HepG2 (cell line): ENCODE results near the gene AP4S1. TPM values are rescaled to one million over a fixed set of nuclear protein-coding genes. Genes with fewer than 3 reads are reported as not detected.

Experiments used
- ATAC-seq: fragments of 200-7000 bp; cut with Tn5 transposase; 3 replicates; pipeline ENCODE4 v1.9.1; 2020; ENCODE audit warnings: mild to moderate bottlenecking, moderate library complexity
- BruUV-seq: library from RNA; stranded (reverse); fragments of 400-500 nt; replicated peaks from 2 replicates; lab custom pipeline; 2021; lab: Mats Ljungman, UMichigan
- CTCF ChIA-PET: fragments of 300-600 bp; formaldehyde crosslinking; extraction: SDS; loops from one replicate; lab custom pipeline; 2021; ENCODE audit warnings: low total read pairs, inconsistent platforms, low intra/inter-chr PET ratio; lab: Yijun Ruan, JAX
- POLR2A ChIA-PET: fragments of 350-600 bp; sonication (Branson Sonifier 250); formaldehyde crosslinking; loops from one replicate; lab custom pipeline; 2020; ENCODE audit warnings: antibody characterized with exemption, inconsistent platforms; lab: Yijun Ruan, JAX
- DNase-seq: peaks from one replicate; pipeline ENCODE4 v3.0.0-alpha.2; 2015; ENCODE audit warnings: low spot score
- FAIRE-seq: peaks from 3 replicates; lab custom pipeline; 2011; peaks lifted over from hg19 to GRCh38; lab: Jason Lieb, UNC
- H2AFZ ChIP-seq: one replicate; pipeline ENCODE4 v1.6.1; 2011; ENCODE audit warnings: low read length, inconsistent platforms
- H3K27ac ChIP-seq: fragments of 300-600 bp; 3 replicates; pipeline ENCODE4 v1.8.0; 2011; ENCODE audit warnings: mixed run types, mild to moderate bottlenecking, mixed read lengths, low read length, inconsistent platforms; ENCODE audit not compliant: insufficient read depth; ENCODE audit errors: extremely low read length
- H3K27me3 ChIP-seq, 2 experiments: fragments of 200-600 bp in 1 of 2; 2 replicates in 1 of 2; 3 replicates in 1 of 2; pipeline versions ENCODE4 v1.6.0 to v1.8.0; 2011; ENCODE audit warnings: low read length in 2 of 2, mild to moderate bottlenecking in 2 of 2, moderate library complexity in 2 of 2, inconsistent platforms in 1 of 2; ENCODE audit not compliant: insufficient read depth in 2 of 2, control insufficient read depth in 1 of 2
- H3K36me3 ChIP-seq, 2 experiments: fragments of 200-600 bp in 1 of 2; replicated peaks in 1 of 2; 2 replicates in 1 of 2; 3 replicates in 1 of 2; pipeline versions ENCODE4 v1.5.1 to v1.8.0; 2011; ENCODE audit warnings: low read length in 2 of 2, inconsistent platforms in 1 of 2; ENCODE audit not compliant: insufficient read depth in 2 of 2, control insufficient read depth in 1 of 2
- H3K4me1 ChIP-seq: 2 replicates; pipeline ENCODE4 v1.5.1; 2012; ENCODE audit warnings: low read length, inconsistent platforms; ENCODE audit not compliant: insufficient read depth
- H3K4me2 ChIP-seq: 2 replicates; pipeline ENCODE4 v1.6.0; 2011; ENCODE audit warnings: low read depth, low read length, inconsistent platforms
- H3K4me3 ChIP-seq, 3 experiments: fragments of 200-600 bp in 1 of 3; sonication (generic), shearing (Covaris generic) in 1 of 3; replicated peaks in 1 of 3; 2 replicates each; pipeline ENCODE4 v1.5.1; 2011 to 2016; ENCODE audit warnings: low read length in 3 of 3, inconsistent platforms in 2 of 3, low read depth in 2 of 3, mild to moderate bottlenecking in 2 of 3, control low read depth in 1 of 3, mixed read lengths in 1 of 3; ENCODE audit not compliant: insufficient read depth in 1 of 3
- H3K79me2 ChIP-seq: one replicate; pipeline ENCODE4 v1.6.1; 2011; ENCODE audit warnings: low read length, inconsistent platforms; ENCODE audit not compliant: insufficient read depth
- H3K9ac ChIP-seq: 2 replicates; pipeline ENCODE4 v1.6.0; 2011; ENCODE audit warnings: mild to moderate bottlenecking, low read depth, low read length, inconsistent platforms; ENCODE audit not compliant: insufficient read depth
- H3K9me3 ChIP-seq: 2 replicates; pipeline ENCODE4 v1.5.1; 2012; ENCODE audit warnings: mild to moderate bottlenecking, low read length
- H4K20me1 ChIP-seq: 2 replicates; pipeline ENCODE4 v1.6.0; 2011; ENCODE audit warnings: inconsistent platforms, mild to moderate bottlenecking, low read length, moderate library complexity; ENCODE audit not compliant: insufficient read depth
- AGO2 ChIP-seq: fragments of 200-400 bp; formaldehyde crosslinking; optimal IDR thresholded peaks from 2 replicates; pipeline ENCODE3; 2017; ENCODE audit warnings: mild to moderate bottlenecking, low read depth, low read length, moderate library complexity
- ARID2 ChIP-seq: sonication (generic); formaldehyde crosslinking; IDR thresholded peaks from 2 replicates; pipeline ENCODE4 v1.8.1; 2022; ENCODE audit warnings: mild to moderate bottlenecking, missing genetic modification reagents, borderline replicate concordance
- ARNT ChIP-seq: fragments of 450-650 bp; IDR thresholded peaks from 2 replicates; pipeline ENCODE4 v1.6.1; 2017
- FOSL2 ChIP-seq: sonication (generic); formaldehyde crosslinking; IDR thresholded peaks from 2 replicates; pipeline ENCODE4 v1.4.0; 2020; ENCODE audit warnings: missing genetic modification reagents
- HHEX ChIP-seq: IDR thresholded peaks from 2 replicates; pipeline ENCODE4 v1.6.1; 2016; ENCODE audit warnings: control low read depth
- MATR3 ChIP-seq: sonication (generic); formaldehyde crosslinking; IDR thresholded peaks from 2 replicates; pipeline ENCODE4 v1.4.0; 2020; ENCODE audit warnings: missing genetic modification reagents
- MED8 ChIP-seq: sonication (generic); formaldehyde crosslinking; IDR thresholded peaks from 2 replicates; pipeline ENCODE4 v1.8.1; 2023; ENCODE audit warnings: mild to moderate bottlenecking, missing genetic modification reagents; ENCODE audit not compliant: insufficient replicate concordance
- POLR2AphosphoS5 ChIP-seq: IDR thresholded peaks from 2 replicates; pipeline ENCODE4 v1.6.1; 2012; ENCODE audit warnings: low read depth, low read length
- SIN3A ChIP-seq: IDR thresholded peaks from 2 replicates; pipeline ENCODE4 v1.6.1; 2011; ENCODE audit warnings: low read depth, mild to moderate bottlenecking, control low read depth, low read length, borderline replicate concordance
- SSRP1 ChIP-seq: IDR thresholded peaks from 2 replicates; pipeline ENCODE4 v1.6.1; 2016; ENCODE audit warnings: control low read depth
- TMF1 ChIP-seq: sonication (generic); formaldehyde crosslinking; IDR thresholded peaks from 2 replicates; pipeline ENCODE4 v1.8.1; 2022; ENCODE audit warnings: low read depth, missing genetic modification reagents
- ZNF17 ChIP-seq: sonication (generic); formaldehyde crosslinking; IDR thresholded peaks from 2 replicates; pipeline ENCODE4 v1.5.0; 2020; ENCODE audit warnings: mild to moderate bottlenecking, missing genetic modification reagents
- ZNF331 ChIP-seq: sonication (generic); formaldehyde crosslinking; IDR thresholded peaks from 2 replicates; pipeline ENCODE4 v1.4.0; 2020; ENCODE audit warnings: missing genetic modification reagents
- ZNF589 ChIP-seq: sonication (generic); formaldehyde crosslinking; conservative IDR thresholded peaks from 2 replicates; pipeline ENCODE4 v1.8.0; 2022; ENCODE audit warnings: mild to moderate bottlenecking, moderate library complexity, missing genetic modification reagents
- ZNF737 ChIP-seq: sonication (generic); formaldehyde crosslinking; IDR thresholded peaks from 2 replicates; pipeline ENCODE4 v1.5.0; 2020; ENCODE audit warnings: missing genetic modification reagents, mild to moderate bottlenecking, borderline replicate concordance
- WGBS: methylation state at CpG from one replicate; pipeline ENCODE4 v1.1.6; 2017; ENCODE audit warnings: low lambda C conversion rate; 5-methylcytosine and 5-hydroxymethylcytosine counted together
- in situ Hi-C: cut with HindIII; loops from 2 replicates; pipeline ENCODE4 v1.10.0; 2017; ENCODE audit warnings: low pct_unique_long_range_greater_than_20kb; ENCODE audit not compliant: extremely low pct_ligation_motif_present
- intact Hi-C: fragments of 100-400 bp; cut with micrococcal nuclease; formaldehyde crosslinking; loops from one replicate; pipeline ENCODE4 v1.10.0; 2022; ENCODE audit not compliant: unreplicated experiment
- polyA plus RNA-seq, 8 experiments: library from polyadenylated mRNA; depleted of rRNA in 3 of 8; stranded (reverse) in 7 of 8; unstranded in 1 of 8; fragments of >200 nt; fragmentation: Illumina TruSeq in 4 of 8; extraction: Trizol in 4 of 8; gene quantifications; 2 replicates each; pipeline versions ENCODE4 v1.2.1 to v1.2.3, GENCODE V29; 2011 to 2016; ENCODE audit warnings: low read depth in 4 of 8, missing spikeins in 1 of 8, mixed read lengths in 1 of 8; ENCODE audit not compliant: insufficient read depth in 1 of 8
- total RNA-seq, 5 experiments: library from RNA; depleted of rRNA; stranded (reverse); fragments of >200 nt; fragmentation: Illumina TruSeq; extraction: Trizol; gene quantifications; 2 replicates each; pipeline ENCODE4 v1.2.3, GENCODE V29; 2016; ENCODE audit warnings: low read depth in 1 of 5
- TF ChIP-seq, protein P1 (sequence below): sonication (generic); formaldehyde crosslinking; IDR thresholded peaks from 2 replicates; pipeline ENCODE4 v1.4.0; 2020; ENCODE audit warnings: missing genetic modification reagents, borderline replicate concordance
- TF ChIP-seq, protein P2 (sequence below): sonication (generic); formaldehyde crosslinking; IDR thresholded peaks from 2 replicates; pipeline ENCODE4 v1.5.0; 2020; ENCODE audit warnings: mild to moderate bottlenecking, missing genetic modification reagents
- TF ChIP-seq, protein P3 (sequence below): sonication (generic); formaldehyde crosslinking; conservative IDR thresholded peaks from 2 replicates; pipeline ENCODE4 v1.4.0; 2020; ENCODE audit warnings: missing genetic modification reagents

AP4S1 gene
- total and polyA plus RNA-seq, 2 of the 13 experiments (the other 11 are each of a cell fraction or from before 2014, with no cell fraction given), result 3.9 to 21.1 TPM

DNA sequence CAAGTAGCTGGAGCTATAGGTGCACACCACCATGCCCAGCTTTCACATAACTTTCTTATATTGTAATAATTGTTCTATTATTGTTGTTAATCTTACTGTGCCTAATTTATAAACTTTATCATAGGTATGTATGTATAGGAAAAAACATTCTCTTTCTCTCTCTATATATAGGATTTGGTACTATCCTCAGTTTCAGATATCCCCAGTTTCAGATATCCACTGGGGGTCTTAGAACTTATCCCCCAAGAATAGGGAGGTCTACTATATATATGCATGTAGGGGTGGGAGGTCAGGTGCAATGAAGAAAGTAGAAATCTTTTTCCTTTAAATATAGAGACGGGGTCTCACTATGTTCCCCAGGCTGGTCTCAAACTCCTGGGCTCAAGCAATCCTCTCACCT is 71.6 kb downstream of the AP4S1 start:
- H3K27me3 ChIP-seq, result no peaks in the 10 kb centered on the region
- ATAC-seq (no peak), FAIRE-seq (no peak), DNase-seq (no peak)
- WGBS, result 98% methylated on average over 1 of the region's 1 CpG
- no peak overlapping the region for H3K9ac ChIP-seq
- no peaks in the 10 kb centered on the region for H3K79me2 ChIP-seq
- ChIA-PET POLR2A (interaction anchor here (1.1 to 1.9 kb wide), 2 partner anchors 10 to 71 kb away, joined by 3 to 7 read pairs; partner anchors contain the start of gene STRN3), CTCF (no interaction called here)
- intact Hi-C loops (no loop called here), in situ Hi-C loops (no loop called here)
- no peaks in the 10 kb centered on the region for H3K9me3 ChIP-seq
- no peaks in the 10 kb centered on the region for H4K20me1 ChIP-seq
- H2AFZ ChIP-seq, result no peak overlapping the region
- H3K27ac ChIP-seq, result no peak overlapping the region
- H3K4me2 ChIP-seq, result no peak overlapping the region
- H3K36me3 ChIP-seq, result peaks cover 22 to 34% of the 10 kb centered on the region in 2 experiments
- no peak overlapping the region for H3K4me3 ChIP-seq
- BruUV-seq, result no TSS peak
- H3K4me1 ChIP-seq, result peaks cover 15% of the 10 kb centered on the region
- TF ChIP-seq SSRP1 (CRISPR knock-in tag), result no peak
- no peak for TF ChIP-seq HHEX (CRISPR knock-in tag)
- TF ChIP-seq FOSL2, result no peak
- TF ChIP-seq AGO2, result peak; percentile 60
- TF ChIP-seq ZNF737, result no peak
- TF ChIP-seq, protein P1, sequence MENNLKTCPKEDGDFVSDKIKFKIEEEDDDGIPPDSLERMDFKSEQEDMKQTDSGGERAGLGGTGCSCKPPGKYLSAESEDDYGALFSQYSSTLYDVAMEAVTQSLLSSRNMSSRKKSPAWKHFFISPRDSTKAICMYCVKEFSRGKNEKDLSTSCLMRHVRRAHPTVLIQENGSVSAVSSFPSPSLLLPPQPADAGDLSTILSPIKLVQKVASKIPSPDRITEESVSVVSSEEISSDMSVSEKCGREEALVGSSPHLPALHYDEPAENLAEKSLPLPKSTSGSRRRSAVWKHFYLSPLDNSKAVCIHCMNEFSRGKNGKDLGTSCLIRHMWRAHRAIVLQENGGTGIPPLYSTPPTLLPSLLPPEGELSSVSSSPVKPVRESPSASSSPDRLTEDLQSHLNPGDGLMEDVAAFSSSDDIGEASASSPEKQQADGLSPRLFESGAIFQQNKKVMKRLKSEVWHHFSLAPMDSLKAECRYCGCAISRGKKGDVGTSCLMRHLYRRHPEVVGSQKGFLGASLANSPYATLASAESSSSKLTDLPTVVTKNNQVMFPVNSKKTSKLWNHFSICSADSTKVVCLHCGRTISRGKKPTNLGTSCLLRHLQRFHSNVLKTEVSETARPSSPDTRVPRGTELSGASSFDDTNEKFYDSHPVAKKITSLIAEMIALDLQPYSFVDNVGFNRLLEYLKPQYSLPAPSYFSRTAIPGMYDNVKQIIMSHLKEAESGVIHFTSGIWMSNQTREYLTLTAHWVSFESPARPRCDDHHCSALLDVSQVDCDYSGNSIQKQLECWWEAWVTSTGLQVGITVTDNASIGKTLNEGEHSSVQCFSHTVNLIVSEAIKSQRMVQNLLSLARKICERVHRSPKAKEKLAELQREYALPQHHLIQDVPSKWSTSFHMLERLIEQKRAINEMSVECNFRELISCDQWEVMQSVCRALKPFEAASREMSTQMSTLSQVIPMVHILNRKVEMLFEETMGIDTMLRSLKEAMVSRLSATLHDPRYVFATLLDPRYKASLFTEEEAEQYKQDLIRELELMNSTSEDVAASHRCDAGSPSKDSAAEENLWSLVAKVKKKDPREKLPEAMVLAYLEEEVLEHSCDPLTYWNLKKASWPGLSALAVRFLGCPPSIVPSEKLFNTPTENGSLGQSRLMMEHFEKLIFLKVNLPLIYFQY (CRISPR knock-in tag), result no peak
- peak; percentile 50; the same call in 1 of the 2 replicates for TF ChIP-seq TMF1 (CRISPR knock-in tag)
- peak; percentile 6; the same call in 1 of the 2 replicates for TF ChIP-seq POLR2AphosphoS5
- TF ChIP-seq, protein P2, sequence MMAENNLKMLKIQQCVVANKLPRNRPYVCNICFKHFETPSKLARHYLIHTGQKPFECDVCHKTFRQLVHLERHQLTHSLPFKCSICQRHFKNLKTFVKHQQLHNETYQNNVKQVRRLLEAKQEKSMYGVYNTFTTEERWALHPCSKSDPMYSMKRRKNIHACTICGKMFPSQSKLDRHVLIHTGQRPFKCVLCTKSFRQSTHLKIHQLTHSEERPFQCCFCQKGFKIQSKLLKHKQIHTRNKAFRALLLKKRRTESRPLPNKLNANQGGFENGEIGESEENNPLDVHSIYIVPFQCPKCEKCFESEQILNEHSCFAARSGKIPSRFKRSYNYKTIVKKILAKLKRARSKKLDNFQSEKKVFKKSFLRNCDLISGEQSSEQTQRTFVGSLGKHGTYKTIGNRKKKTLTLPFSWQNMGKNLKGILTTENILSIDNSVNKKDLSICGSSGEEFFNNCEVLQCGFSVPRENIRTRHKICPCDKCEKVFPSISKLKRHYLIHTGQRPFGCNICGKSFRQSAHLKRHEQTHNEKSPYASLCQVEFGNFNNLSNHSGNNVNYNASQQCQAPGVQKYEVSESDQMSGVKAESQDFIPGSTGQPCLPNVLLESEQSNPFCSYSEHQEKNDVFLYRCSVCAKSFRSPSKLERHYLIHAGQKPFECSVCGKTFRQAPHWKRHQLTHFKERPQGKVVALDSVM (CRISPR knock-in tag), result 0 out of 2 replicates have a peak, but pooled peaks have one; percentile 11
- TF ChIP-seq SIN3A, result no peak
- TF ChIP-seq ZNF17 (CRISPR knock-in tag), result no peak
- no peak for TF ChIP-seq ZNF331 (CRISPR knock-in tag)
- no peak for TF ChIP-seq ZNF589
- TF ChIP-seq ARNT, result no peak
- no peak for TF ChIP-seq MATR3 (CRISPR knock-in tag)
- TF ChIP-seq ARID2 (CRISPR knock-in tag), result peak; percentile 76; the same call in 1 of the 2 replicates
- TF ChIP-seq, protein P3, sequence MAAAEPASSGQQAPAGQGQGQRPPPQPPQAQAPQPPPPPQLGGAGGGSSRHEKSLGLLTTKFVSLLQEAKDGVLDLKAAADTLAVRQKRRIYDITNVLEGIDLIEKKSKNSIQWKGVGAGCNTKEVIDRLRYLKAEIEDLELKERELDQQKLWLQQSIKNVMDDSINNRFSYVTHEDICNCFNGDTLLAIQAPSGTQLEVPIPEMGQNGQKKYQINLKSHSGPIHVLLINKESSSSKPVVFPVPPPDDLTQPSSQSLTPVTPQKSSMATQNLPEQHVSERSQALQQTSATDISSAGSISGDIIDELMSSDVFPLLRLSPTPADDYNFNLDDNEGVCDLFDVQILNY (CRISPR knock-in tag), result no peak
- TF ChIP-seq MED8 (CRISPR knock-in tag), result no peak
